HG03196 (cell line): ENCODE data around the gene ELF3.
"Not testable (repeated sequence)": the region's sequence is repeated elsewhere in the genome, so short reads cannot be mapped to it uniquely, and the experiment has no call there.

Source experiments
- ATAC-seq: cut with Tn5 transposase; IDR thresholded peaks from one replicate; pipeline ENCODE4 v1.9.1; 2021; ENCODE audit not compliant: unreplicated experiment

ELF3 gene

DNA sequence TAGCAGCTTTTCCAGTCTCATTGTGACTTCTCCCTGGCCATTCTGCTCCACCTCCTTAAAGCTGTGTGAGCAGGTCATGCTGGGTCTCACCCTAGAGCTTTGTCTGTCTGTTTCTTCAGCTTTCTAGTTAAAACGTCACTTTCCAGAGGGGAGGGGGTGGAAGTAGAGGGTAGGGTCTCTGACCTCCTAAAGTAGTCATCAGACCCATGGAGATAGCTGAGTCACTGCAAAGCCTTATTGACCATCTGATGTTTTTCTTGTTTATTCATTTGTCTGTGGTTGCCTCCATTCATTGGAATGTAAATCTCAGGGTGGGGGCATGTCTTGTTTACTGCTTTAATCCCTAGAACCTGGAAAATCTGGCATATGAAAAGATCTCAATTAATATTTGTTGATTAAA is 52.7 kb downstream of the ELF3 start:
- no peak for ATAC-seq

DNA sequence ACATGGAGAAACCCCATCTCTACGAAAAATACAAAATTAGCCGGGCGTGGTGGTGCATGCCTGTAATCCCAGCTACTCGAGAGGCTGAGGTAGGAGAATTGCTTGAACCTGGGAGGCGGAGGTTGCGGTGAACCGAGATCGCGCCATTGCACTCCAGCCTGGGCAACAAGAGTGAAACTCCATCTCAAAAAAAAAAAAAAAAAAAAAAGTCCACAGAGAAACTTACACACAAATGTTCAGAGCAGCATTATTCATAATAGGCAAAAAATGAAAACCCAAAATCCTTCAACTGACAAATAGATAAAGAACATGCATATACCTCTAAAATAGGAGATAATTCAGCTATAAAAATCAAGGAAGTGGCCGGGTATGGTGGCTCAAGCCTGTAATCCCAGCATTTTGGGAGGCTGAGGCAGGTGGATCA is 54.5 kb downstream of the ELF3 start:
- ATAC-seq: not testable (repeated sequence)
